ENCODE measurements around the gene SEPTIN11. TPM values are rescaled to one million over a fixed set of nuclear protein-coding genes. Genes with fewer than 3 reads are reported as not detected.
"Not testable (repeated sequence)": the region's sequence is repeated elsewhere in the genome, so short reads cannot be mapped to it uniquely, and the experiment has no call there.

Gene SEPTIN11
- total and polyA plus RNA-seq, 2 of the 4 experiments (the other 2 are of a cell fraction), result 267 to 573 TPM

DNA sequence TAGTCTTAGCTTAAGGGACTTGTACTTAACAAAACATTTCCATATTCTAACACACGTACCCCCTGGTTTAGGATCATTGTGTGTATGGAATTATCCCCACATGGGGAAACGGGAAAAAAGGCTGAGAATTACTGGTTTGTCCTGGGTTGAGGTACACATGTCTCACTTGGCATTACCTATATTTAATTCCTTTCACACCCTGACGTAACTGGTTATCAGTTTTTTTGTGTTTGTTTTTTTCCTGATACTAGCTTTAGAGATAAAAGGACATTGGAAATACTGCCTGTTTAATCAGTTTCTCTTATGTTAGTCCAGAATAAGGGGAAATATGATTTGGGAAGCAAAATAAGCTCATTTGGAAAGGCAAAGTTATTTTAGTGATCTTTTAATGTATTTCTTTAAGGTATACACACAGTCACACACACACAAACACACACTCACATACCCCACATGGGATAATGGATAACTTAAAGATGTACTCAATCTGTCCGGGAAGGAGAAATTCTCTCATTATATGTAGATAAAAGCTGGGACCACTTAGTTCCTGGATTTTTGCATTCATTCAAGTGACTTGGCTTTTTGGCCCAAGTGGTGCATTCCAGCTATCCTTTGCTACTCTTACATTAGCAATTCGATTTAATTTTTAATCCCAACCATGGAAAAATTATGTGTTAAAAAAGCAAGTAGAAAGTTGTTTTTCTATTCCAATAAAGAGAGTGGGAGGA is 13.0 kb downstream of the SEPTIN11 start (continued):
- no peak for TF ChIP-seq RFX5 (IDR thresholded peaks at IDR 0.05; ENCODE audit: low read depth, low read length)

- intact Hi-C loops (cut with micrococcal nuclease), result no loop called here
- in situ Hi-C loops (cut with MboI; ENCODE audit: low sequenced_read_pairs), result no loop called here
- no peak overlapping the region for H4K5ac ChIP-seq (ENCODE audit: low read depth, low read length)
- H2BK5ac ChIP-seq (ENCODE audit: low read depth, low read length, poor library complexity, severe bottlenecking), result peak overlapping the region; percentile 9
- no peak overlapping the region for H3K27ac ChIP-seq (ENCODE audit: insufficient read depth, low read length)
- TF ChIP-seq CEBPB (IDR thresholded peaks at IDR 0.05; ENCODE audit: low read depth, low read length) (peak; percentile 73), USF2 (IDR thresholded peaks at IDR 0.05; ENCODE audit: low read depth, low read length) (no peak)
- H3K79me1 ChIP-seq (ENCODE audit: low read depth in 1 of 2, low read length in 2 of 2), result peaks cover 4 to 61% of the 10 kb centered on the region in 2 experiments
- H2AFZ ChIP-seq (replicated peaks; ENCODE audit: low read length, poor library complexity), result no peak overlapping the region
- no peak overlapping the region for H3K4me3 ChIP-seq (ENCODE audit: insufficient read depth, low read depth, low read length)
- H4K8ac ChIP-seq (ENCODE audit: low read depth in 2 of 2, low read length in 2 of 2), result 0 out of 4 replicates have a peak overlapping the region, but pooled peaks of 1 of the 2 experiments have one; percentile 43
- H3K18ac ChIP-seq (ENCODE audit: low read depth, low read length), result no peak overlapping the region
- CTCF ChIA-PET, result interaction anchor here (1.0 kb wide), 1 partner anchor 17 kb away, joined by 4 read pairs; no protein-coding TSS in a partner anchor
- peaks cover 7% of the 10 kb centered on the region for H3K4me1 ChIP-seq (ENCODE audit: control insufficient read depth, insufficient read depth, low read length)
- peaks cover 89% of the 10 kb centered on the region for H4K20me1 ChIP-seq (ENCODE audit: insufficient read depth, low read length)
- POLR2A ChIA-PET (ENCODE audit: unreplicated experiment), result interaction anchor here (0.7 kb wide), 1 partner anchor 248 kb away, joined by 3 read pairs; no protein-coding TSS in a partner anchor
- ATAC-seq (ENCODE audit: low read depth), result no peak
- no peak for DNase-seq
- BruUV-seq (replicated peaks), result no TSS peak
- H2BK20ac ChIP-seq (ENCODE audit: low read depth, low read length), result no peak overlapping the region
- no peak overlapping the region for H2BK120ac ChIP-seq (ENCODE audit: low read depth, low read length)
- H3K23ac ChIP-seq (ENCODE audit: low read depth, low read length), result peak overlapping the region; percentile 68; the same call in 1 of the 2 replicates
- no peak overlapping the region for H2AK9ac ChIP-seq (replicated peaks; ENCODE audit: low read depth, low read length, poor library complexity)
- dilution Hi-C loops (cut with HindIII; ENCODE audit: low sequenced_read_pairs, unreplicated experiment), result no loop called here
- no CpG with 5 or more reads among the region's 4 CpGs for WGBS, 2 experiments (ENCODE audit: extremely low coverage in 2 of 2, insufficient read length in 1 of 2)
- no peak overlapping the region for H2BK15ac ChIP-seq (ENCODE audit: low read depth, low read length)
- no peak overlapping the region for H3K14ac ChIP-seq (replicated peaks; ENCODE audit: low read depth, low read length)
- H3K36me3 ChIP-seq (ENCODE audit: control insufficient read depth, insufficient read depth, low read length), result peaks cover 10% of the 10 kb centered on the region
- peaks cover 10% of the 10 kb centered on the region; the same call in 1 of the 2 replicates for H3K9me1 ChIP-seq (ENCODE audit: insufficient read depth, low read length)
- no peak overlapping the region for H4K91ac ChIP-seq (ENCODE audit: insufficient read depth, low read depth, low read length)
- no peaks in the 10 kb centered on the region for H3K27me3 ChIP-seq (ENCODE audit: control insufficient read depth, insufficient read depth, low read length)
- no peak overlapping the region for H3K4me2 ChIP-seq (ENCODE audit: low read depth, low read length)
- no peaks in the 10 kb centered on the region for H3K9me3 ChIP-seq (ENCODE audit: control insufficient read depth, insufficient read depth, low read length)
- no peak overlapping the region for H3K4ac ChIP-seq (ENCODE audit: low read depth, low read length)
- no peak overlapping the region for H2AK5ac ChIP-seq (ENCODE audit: low read depth, low read length)
- no peak overlapping the region for H3K9ac ChIP-seq (ENCODE audit: low read depth, low read length)
- H3K56ac ChIP-seq (ENCODE audit: extremely low read depth, insufficient read depth, low read length), result no peak overlapping the region
These were observed 13.7 kb downstream of the SEPTIN11 start for GRCh38 chr4:76963131-76963750.

- H2BK5ac ChIP-seq (ENCODE audit: low read depth, low read length, poor library complexity, severe bottlenecking); H4K5ac ChIP-seq (ENCODE audit: low read depth, low read length); H3K27ac ChIP-seq (ENCODE audit: insufficient read depth, low read length); H3K4ac ChIP-seq (ENCODE audit: low read depth, low read length); DNase-seq; H3K18ac ChIP-seq (ENCODE audit: low read depth, low read length); H3K9me1 ChIP-seq (ENCODE audit: insufficient read depth, low read length); H2BK20ac ChIP-seq (ENCODE audit: low read depth, low read length); H3K9ac ChIP-seq (ENCODE audit: low read depth, low read length); BruUV-seq (replicated peaks); H2BK15ac ChIP-seq (ENCODE audit: low read depth, low read length); POLR2A ChIA-PET (ENCODE audit: unreplicated experiment); ATAC-seq (ENCODE audit: low read depth); H4K91ac ChIP-seq (ENCODE audit: insufficient read depth, low read depth, low read length); dilution Hi-C loops (cut with HindIII; ENCODE audit: low sequenced_read_pairs, unreplicated experiment); H2AK9ac ChIP-seq (replicated peaks; ENCODE audit: low read depth, low read length, poor library complexity); H3K23ac ChIP-seq (ENCODE audit: low read depth, low read length); H3K4me2 ChIP-seq (ENCODE audit: low read depth, low read length); H3K4me3 ChIP-seq (ENCODE audit: insufficient read depth, low read depth, low read length); in situ Hi-C loops (cut with MboI; ENCODE audit: low sequenced_read_pairs); H4K8ac ChIP-seq (ENCODE audit: low read depth in 2 of 2, low read length in 2 of 2); H2AFZ ChIP-seq (replicated peaks; ENCODE audit: low read length, poor library complexity); H2AK5ac ChIP-seq (ENCODE audit: low read depth, low read length); H3K27me3 ChIP-seq (ENCODE audit: control insufficient read depth, insufficient read depth, low read length); H3K4me1 ChIP-seq (ENCODE audit: control insufficient read depth, insufficient read depth, low read length); H3K36me3 ChIP-seq (ENCODE audit: control insufficient read depth, insufficient read depth, low read length); H3K56ac ChIP-seq (ENCODE audit: extremely low read depth, insufficient read depth, low read length); H2BK120ac ChIP-seq (ENCODE audit: low read depth, low read length); CTCF ChIA-PET; intact Hi-C loops (cut with micrococcal nuclease); H3K14ac ChIP-seq (replicated peaks; ENCODE audit: low read depth, low read length); H3K9me3 ChIP-seq (ENCODE audit: control insufficient read depth, insufficient read depth, low read length): not testable (repeated sequence)
- Histone ChIP-seq H3K79me1 (ENCODE audit: low read depth in 1 of 2, low read length in 2 of 2) (peaks cover 4 to 61% of the 10 kb centered on the region in 2 experiments), H4K20me1 (ENCODE audit: insufficient read depth, low read length) (peaks cover 89% of the 10 kb centered on the region)
- WGBS, 2 experiments (ENCODE audit: extremely low coverage in 2 of 2, insufficient read length in 1 of 2), result no CpG with 5 or more reads among the region's 1 CpG
These were observed 14.4 kb downstream of the SEPTIN11 start for GRCh38 chr4:76963927-76964326.

Data from IMR-90 (cell line).